Activated T-cell treated with anti-CD3 and anti-CD28 coated beads, Interleukin-2, amount 50 U/mL, for 24 hours (primary cell): Measurements from ENCODE around the gene LIG3.
A peak's percentile ranks its signal among the peaks of the same experiment; 100 is the strongest.
"Not testable (repeated sequence)": the region's sequence is repeated elsewhere in the genome, so short reads cannot be mapped to it uniquely, and the experiment has no call there.

Source experiments
- DNase-seq: peaks from one replicate; pipeline ENCODE4 v3.0.0-alpha.2; 2020
- H3K27ac Mint-ChIP-seq: 2 replicates; pipeline ENCODE4 v1.8.0; 2020; ENCODE audit warnings: mild to moderate bottlenecking, mixed read lengths
- H3K27me3 Mint-ChIP-seq: 2 replicates; pipeline ENCODE4 v1.8.0; 2020; ENCODE audit warnings: mixed read lengths
- H3K36me3 Mint-ChIP-seq: 2 replicates; pipeline ENCODE4 v1.8.0; 2020; ENCODE audit warnings: low read depth, mixed read lengths
- H3K4me1 Mint-ChIP-seq: 2 replicates; pipeline ENCODE4 v1.8.0; 2020; ENCODE audit warnings: low read depth, mixed read lengths
- H3K4me3 Mint-ChIP-seq: 2 replicates; pipeline ENCODE4 v1.8.0; 2020; ENCODE audit warnings: mild to moderate bottlenecking, moderate library complexity, mixed read lengths
- H3K9me3 Mint-ChIP-seq: 2 replicates; pipeline ENCODE4 v1.8.0; 2020; ENCODE audit warnings: mixed read lengths

Gene LIG3

GRCh38 chr17:35045458-35045979 lies 65.2 kb downstream of the LIG3 start:
- not testable (repeated sequence) for H3K9me3 Mint-ChIP-seq, DNase-seq, H3K27me3 Mint-ChIP-seq
- Mint-ChIP-seq H3K4me3 (peak overlapping the region; percentile 75), H3K4me1 (peaks cover 75% of the 10 kb centered on the region), H3K27ac (peak overlapping the region; percentile 97), H3K36me3 (peaks cover 13% of the 10 kb centered on the region)

GRCh38 chr17:35046245-35046644 lies 65.9 kb downstream of the LIG3 start:
- Mint-ChIP-seq H3K36me3 (peaks cover 9% of the 10 kb centered on the region), H3K9me3 (no peaks in the 10 kb centered on the region), H3K27ac (peak overlapping the region; percentile 97), H3K4me3 (peak overlapping the region; percentile 75), H3K27me3 (no peaks in the 10 kb centered on the region), H3K4me1 (peaks cover 75% of the 10 kb centered on the region)
- DNase-seq = no peak

- Mint-ChIP-seq H3K36me3 (peaks cover 6% of the 10 kb centered on the region), H3K27me3 (no peaks in the 10 kb centered on the region), H3K9me3 (no peaks in the 10 kb centered on the region), H3K4me3 (peak overlapping the region; percentile 75), H3K4me1 (peaks cover 78% of the 10 kb centered on the region), H3K27ac (peak overlapping the region; percentile 97)
- DNase-seq = peak; percentile 45
Observed at GRCh38 chr17:35046740-35047283, 66.5 kb downstream of the LIG3 start.

GRCh38 chr17:35048685-35049379 lies 68.5 kb downstream of the LIG3 start:
- Mint-ChIP-seq H3K4me3 (peak overlapping the region; percentile 0), H3K27ac (peak overlapping the region; percentile 50), H3K36me3 (peaks cover 4% of the 10 kb centered on the region), H3K27me3 (no peaks in the 10 kb centered on the region), H3K4me1 (peaks cover 83% of the 10 kb centered on the region), H3K9me3 (no peaks in the 10 kb centered on the region)
- no peak for DNase-seq

GRCh38 chr17:35050170-35050569 lies 69.9 kb downstream of the LIG3 start:
- Mint-ChIP-seq H3K4me3 (no peak overlapping the region), H3K9me3 (no peaks in the 10 kb centered on the region), H3K27me3 (no peaks in the 10 kb centered on the region), H3K4me1 (peaks cover 82% of the 10 kb centered on the region), H3K36me3 (peaks cover 4% of the 10 kb centered on the region), H3K27ac (peak overlapping the region; percentile 64)
- DNase-seq = no peak

- H3K27ac Mint-ChIP-seq = peak overlapping the region; percentile 77
- no peak for DNase-seq
- peaks cover 78% of the 10 kb centered on the region for H3K4me1 Mint-ChIP-seq
- H3K27me3 Mint-ChIP-seq = no peaks in the 10 kb centered on the region
- peak overlapping the region; percentile 5 for H3K4me3 Mint-ChIP-seq
- H3K9me3 Mint-ChIP-seq = no peaks in the 10 kb centered on the region
- H3K36me3 Mint-ChIP-seq = peaks cover 4% of the 10 kb centered on the region
Observed at GRCh38 chr17:35051183-35051578, 70.9 kb downstream of the LIG3 start.

- Mint-ChIP-seq H3K27ac (peak overlapping the region; percentile 77), H3K4me1 (peaks cover 75% of the 10 kb centered on the region), H3K4me3 (peak overlapping the region; percentile 5), H3K36me3 (peaks cover 4% of the 10 kb centered on the region), H3K9me3 (no peaks in the 10 kb centered on the region), H3K27me3 (no peaks in the 10 kb centered on the region)
- DNase-seq = no peak
Observed at GRCh38 chr17:35051579-35052240, 71.4 kb downstream of the LIG3 start.

- Mint-ChIP-seq H3K4me3 (peak overlapping the region; percentile 5), H3K27me3 (no peaks in the 10 kb centered on the region), H3K27ac (peak overlapping the region; percentile 77), H3K36me3 (peaks cover 4% of the 10 kb centered on the region), H3K4me1 (peaks cover 71% of the 10 kb centered on the region), H3K9me3 (no peaks in the 10 kb centered on the region)
- DNase-seq = no peak
Observed at GRCh38 chr17:35052241-35052610, 71.9 kb downstream of the LIG3 start.

GRCh38 chr17:35052780-35053179 lies 72.5 kb downstream of the LIG3 start:
- Mint-ChIP-seq H3K4me1 (peaks cover 75% of the 10 kb centered on the region), H3K27me3 (no peaks in the 10 kb centered on the region), H3K36me3 (peaks cover 4% of the 10 kb centered on the region), H3K27ac (peak overlapping the region; percentile 77), H3K9me3 (no peaks in the 10 kb centered on the region), H3K4me3 (no peak overlapping the region)
- no peak for DNase-seq

- H3K27me3 Mint-ChIP-seq = no peaks in the 10 kb centered on the region
- H3K4me1 Mint-ChIP-seq = peaks cover 77% of the 10 kb centered on the region
- H3K27ac Mint-ChIP-seq = peak overlapping the region; percentile 77
- no peaks in the 10 kb centered on the region for H3K9me3 Mint-ChIP-seq
- peaks cover 6% of the 10 kb centered on the region for H3K36me3 Mint-ChIP-seq
- no peak overlapping the region for H3K4me3 Mint-ChIP-seq
- DNase-seq = no peak
Observed at GRCh38 chr17:35053204-35053603, 72.9 kb downstream of the LIG3 start.

- H3K9me3 Mint-ChIP-seq = no peaks in the 10 kb centered on the region
- no peak for DNase-seq
- peaks cover 70% of the 10 kb centered on the region for H3K4me1 Mint-ChIP-seq
- H3K27ac Mint-ChIP-seq = no peak overlapping the region
- peaks cover 23% of the 10 kb centered on the region for H3K36me3 Mint-ChIP-seq
- no peaks in the 10 kb centered on the region for H3K27me3 Mint-ChIP-seq
- H3K4me3 Mint-ChIP-seq = no peak overlapping the region
Observed at GRCh38 chr17:35056013-35056412, 75.7 kb downstream of the LIG3 start.

- Mint-ChIP-seq H3K4me1 (peaks cover 66% of the 10 kb centered on the region), H3K9me3 (no peaks in the 10 kb centered on the region), H3K27ac (no peak overlapping the region), H3K27me3 (no peaks in the 10 kb centered on the region), H3K4me3 (no peak overlapping the region), H3K36me3 (peaks cover 32% of the 10 kb centered on the region)
- DNase-seq = no peak
Observed at GRCh38 chr17:35057332-35057915, 77.1 kb downstream of the LIG3 start.
